HG03565 (cell line): Measurements from ENCODE around the gene STK39.
A peak's percentile ranks its signal among the peaks of the same experiment; 100 is the strongest.
"Not testable (repeated sequence)": the region's sequence is repeated elsewhere in the genome, so short reads cannot be mapped to it uniquely, and the experiment has no call there.

Experiments
- ATAC-seq: cut with Tn5 transposase; IDR thresholded peaks from one replicate; pipeline ENCODE4 v1.9.1; 2021; ENCODE audit warnings: mild to moderate bottlenecking, moderate library complexity; ENCODE audit not compliant: unreplicated experiment

STK39 gene

GRCh38 chr2:168143813-168144212 lies 103.6 kb downstream of the STK39 start:
- ATAC-seq, result no peak

GRCh38 chr2:168140892-168141291 lies 106.5 kb downstream of the STK39 start:
- ATAC-seq, result no peak

GRCh38 chr2:168139852-168140251 lies 107.5 kb downstream of the STK39 start:
- ATAC-seq, result no peak

DNA sequence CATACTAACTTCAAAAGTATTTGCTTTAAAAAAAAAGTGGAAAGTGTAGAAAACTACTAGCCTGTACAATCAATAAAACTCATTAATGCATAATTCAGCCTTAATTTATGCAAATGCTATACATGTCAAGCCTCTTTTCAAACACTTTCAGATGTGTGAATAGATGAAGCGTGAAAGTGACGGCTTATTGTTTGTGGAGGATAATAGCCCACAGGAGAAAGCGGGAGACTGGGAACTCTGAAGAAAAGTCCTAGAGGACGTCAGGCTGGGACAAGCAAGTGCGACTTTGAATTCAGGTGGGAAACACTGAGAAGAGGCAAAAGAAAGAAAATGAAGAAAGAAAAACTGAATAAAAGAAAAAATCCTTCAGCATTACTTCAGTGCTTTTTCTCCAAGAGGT lies 108.5 kb downstream of the STK39 start:
- ATAC-seq, result no peak

DNA sequence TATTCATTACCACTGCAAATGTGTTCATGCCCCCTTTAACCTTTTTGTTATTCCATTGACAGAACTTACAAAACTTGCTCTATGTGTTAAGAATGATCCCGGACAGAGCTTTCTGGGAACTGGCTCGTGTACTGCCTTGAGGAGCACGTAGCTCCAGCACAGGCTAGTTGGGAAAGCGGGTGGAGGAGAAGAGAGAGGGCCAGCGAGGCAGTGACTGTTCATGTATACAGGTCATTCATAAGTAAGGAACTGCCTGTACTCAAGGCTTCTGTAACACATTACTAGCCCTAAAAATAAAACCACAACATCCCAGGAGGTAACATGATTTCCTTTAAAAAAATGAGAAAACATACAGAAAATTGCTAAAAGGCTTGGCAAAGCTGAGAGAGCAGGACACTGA lies 109.0 kb downstream of the STK39 start:
- ATAC-seq, result no peak

DNA sequence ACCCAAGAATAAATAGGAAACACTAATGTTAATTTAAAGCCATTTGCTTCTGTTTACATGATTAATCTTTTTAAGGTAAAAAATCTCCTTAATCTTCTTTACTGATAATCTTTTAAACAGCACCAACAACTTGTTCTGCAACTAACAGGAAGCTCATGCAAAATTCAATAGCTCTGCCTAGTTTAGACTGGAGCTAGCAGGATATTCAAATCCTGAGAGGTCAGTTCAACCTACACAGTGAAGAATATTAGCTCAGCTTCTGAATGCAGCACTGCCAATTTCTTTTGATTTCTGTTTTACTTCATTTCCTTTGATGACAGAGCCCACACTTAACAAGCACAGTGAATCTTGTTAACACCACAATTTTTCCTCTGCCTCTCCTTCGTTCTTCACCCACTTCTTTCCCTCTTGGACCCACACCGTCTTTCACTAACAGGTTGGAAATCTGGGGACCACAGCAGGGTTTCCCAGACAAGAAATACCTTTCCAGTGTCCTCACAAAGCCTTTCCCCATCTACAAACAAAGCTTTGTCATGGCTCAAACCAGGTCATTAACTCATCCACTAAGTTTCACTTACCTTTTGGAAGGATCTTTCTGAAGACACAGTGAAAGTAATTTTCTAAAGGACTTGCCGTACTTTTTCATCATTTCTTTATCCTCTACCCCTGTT lies 109.8 kb downstream of the STK39 start:
- no peak for ATAC-seq

GRCh38 chr2:168136392-168136977 lies 110.9 kb downstream of the STK39 start:
- ATAC-seq, result peak; percentile 79

DNA sequence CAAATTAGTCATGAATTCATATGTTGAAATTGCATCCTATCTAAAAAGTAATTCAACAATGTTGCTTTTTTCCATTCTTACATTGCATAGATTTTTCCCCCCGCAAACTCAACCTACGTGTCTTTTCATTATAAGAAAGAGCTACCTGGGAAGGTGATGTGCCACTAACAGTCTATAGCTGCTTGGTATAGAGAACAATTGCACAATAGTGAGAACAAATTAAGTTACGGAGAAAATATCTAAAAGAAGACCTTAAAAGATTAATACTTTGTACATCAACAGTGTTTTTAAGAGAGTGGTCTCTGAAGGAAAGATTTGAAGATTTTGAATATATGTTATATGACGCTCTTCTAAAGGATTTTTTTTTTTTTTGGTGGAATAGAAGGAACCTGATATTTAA lies 111.8 kb downstream of the STK39 start:
- no peak for ATAC-seq

DNA sequence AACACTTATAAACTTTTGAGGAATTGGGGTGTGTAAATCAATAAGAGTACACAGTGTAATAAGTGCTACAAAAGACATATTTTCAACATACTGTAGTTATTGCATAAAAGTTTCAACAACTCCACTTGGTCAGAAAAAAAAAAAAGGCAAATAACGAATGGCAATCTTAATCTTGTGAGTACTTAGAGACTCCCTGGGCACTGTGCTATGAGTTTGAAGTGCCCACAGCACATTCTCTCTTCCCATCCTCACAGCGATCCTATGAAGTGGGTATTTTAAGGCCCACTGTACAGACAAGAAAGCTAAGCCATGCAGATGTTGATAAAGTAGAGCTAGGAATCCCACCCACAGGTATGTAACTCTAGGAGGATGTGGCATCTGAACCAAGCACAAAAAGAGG lies 112.3 kb downstream of the STK39 start:
- no peak for ATAC-seq

DNA sequence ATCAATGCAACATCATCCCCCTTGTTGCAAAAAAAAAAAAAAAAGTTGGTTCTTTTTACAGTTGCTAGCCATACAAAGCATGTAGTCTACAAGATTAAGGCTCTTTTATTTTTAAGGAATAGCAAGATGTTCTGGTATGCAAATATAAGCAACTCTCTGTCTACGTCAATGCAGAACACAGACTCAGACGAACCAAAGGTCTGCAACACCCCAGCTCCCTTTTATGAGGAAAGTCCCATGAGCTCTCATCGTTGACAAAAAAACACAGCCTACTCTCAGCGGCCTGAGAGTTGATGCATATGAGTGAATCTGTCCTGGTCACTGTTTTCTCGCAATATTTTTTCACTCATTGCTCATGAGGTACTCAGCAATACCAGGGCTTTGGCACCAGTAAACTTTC lies 112.9 kb downstream of the STK39 start:
- ATAC-seq, result no peak

DNA sequence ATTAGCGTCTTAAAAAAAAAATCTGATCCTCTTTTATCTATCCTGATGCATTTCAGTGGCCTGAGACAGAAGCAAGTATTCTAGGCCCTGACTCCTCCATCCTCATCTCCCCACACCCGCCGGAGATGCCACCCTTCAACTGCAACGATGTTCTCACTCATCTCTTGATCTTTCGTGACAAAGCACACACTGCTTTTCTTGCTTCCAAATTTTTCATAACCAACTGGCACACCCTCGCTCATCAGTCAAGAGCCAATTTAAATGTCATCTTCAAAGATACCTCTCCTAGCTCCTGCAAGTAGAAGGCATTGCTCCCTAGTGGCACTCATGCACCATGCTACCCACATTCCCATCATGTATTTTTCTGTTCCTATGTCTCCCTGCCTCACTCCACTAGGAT lies 115.0 kb downstream of the STK39 start:
- ATAC-seq, result no peak

- ATAC-seq, result no peak
These were observed 117.0 kb downstream of the STK39 start for GRCh38 chr2:168130346-168130745.

DNA sequence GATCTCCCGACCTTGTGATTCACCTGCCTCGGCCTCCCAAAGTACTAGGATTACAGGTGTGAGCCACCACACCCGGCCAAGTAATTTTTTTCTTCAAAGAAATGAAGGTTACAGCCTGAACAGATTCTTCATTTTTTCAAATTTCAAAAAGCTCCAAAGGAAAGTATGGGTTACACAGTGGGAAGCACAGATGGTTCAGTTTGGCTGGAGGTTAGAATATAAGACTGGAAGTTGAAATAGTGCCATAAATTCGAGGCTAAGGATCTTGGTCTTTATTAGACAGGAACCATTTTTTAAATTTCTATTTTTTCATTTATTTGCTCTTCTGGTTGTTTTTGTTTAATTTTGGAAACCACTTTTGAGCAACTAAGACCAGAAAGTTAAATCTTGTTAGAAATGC lies 120.0 kb downstream of the STK39 start:
- ATAC-seq, result no peak

DNA sequence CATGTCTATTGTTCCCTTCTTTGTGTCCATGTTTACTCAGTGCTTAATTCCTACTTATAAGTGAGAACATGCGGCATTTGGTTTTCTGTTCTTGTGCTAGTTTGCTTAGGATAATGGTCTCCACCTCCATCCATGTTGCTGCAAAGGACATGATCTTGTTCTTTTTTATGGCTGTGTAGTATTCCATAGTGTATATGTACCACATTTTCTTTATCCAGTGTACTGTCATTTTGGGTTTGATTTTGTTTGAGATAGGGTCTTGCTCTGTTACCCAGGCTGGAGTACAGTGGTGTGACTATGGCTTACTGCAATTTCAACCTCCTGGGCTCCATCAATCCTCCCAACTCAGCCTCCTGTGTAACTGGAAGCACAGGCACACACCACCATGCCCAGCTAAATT lies 125.2 kb downstream of the STK39 start:
- ATAC-seq, result not testable (repeated sequence)

GRCh38 chr2:168120730-168121129 lies 126.7 kb downstream of the STK39 start:
- ATAC-seq, result no peak

- no peak for ATAC-seq
These were observed 127.1 kb downstream of the STK39 start for GRCh38 chr2:168120310-168120709.

GRCh38 chr2:168119515-168120141 lies 127.8 kb downstream of the STK39 start:
- peak; percentile 53 for ATAC-seq

- ATAC-seq, result peak; percentile 69
These were observed 128.5 kb downstream of the STK39 start for GRCh38 chr2:168118733-168119514.

DNA sequence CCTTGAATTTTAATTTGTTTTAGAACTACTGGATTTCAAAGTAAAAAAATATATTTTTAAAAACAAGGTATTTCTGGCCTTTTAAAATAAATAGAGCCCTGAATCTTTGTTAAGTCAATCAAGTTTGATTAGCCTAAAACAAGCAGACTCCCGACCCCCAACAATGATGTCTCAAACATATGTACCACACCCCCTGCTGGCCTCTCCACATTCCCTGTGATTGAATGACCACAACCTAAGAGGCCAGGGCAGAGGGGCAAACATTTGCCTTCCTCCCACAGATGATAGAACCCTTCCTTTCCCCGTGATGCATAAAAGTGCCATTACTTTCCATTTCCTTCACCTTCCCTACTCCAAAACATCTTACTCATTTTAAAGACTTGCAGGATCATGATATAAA lies 130.9 kb downstream of the STK39 start:
- ATAC-seq, result no peak

- no peak for ATAC-seq
These were observed 132.8 kb downstream of the STK39 start for GRCh38 chr2:168114619-168115018.

DNA sequence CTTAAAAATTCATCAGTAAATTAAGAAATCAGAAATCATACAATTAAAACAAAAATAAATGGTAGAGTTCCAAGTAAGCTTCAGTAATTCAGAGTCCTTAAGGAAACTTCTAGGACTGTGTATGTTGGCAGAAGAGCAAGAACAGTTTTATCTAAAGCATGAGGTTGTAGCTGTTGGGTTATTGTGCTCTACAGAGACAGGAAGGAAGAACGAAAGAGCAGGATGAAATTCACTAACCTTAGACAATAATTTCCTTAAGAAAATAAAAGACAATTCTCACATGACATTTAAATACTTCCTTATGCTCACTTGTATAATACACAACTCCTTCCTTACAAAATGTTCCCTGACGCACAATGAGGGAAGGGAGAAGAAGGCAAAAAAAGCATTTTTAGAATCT lies 133.4 kb downstream of the STK39 start:
- ATAC-seq, result no peak

- ATAC-seq, result no peak
These were observed 140.1 kb downstream of the STK39 start for GRCh38 chr2:168107322-168107721.
